Endothelial cell of umbilical vein (primary cell): ENCODE measurements around the gene SURF6.

Source experiments
- CTCF ChIP-seq, 2 donors: IDR thresholded peaks; 1 replicate in 1 of 2; 2 replicates in 1 of 2; pipeline ENCODE4 v1.5.1; 2011; ENCODE audit warnings: low read length in 2 of 2, mild to moderate bottlenecking in 2 of 2, moderate library complexity in 2 of 2, control low read depth in 1 of 2, inconsistent platforms in 1 of 2, low read depth in 1 of 2; ENCODE audit not compliant: insufficient read depth in 1 of 2; ENCODE audit errors: extremely low read depth in 1 of 2
- EZH2 ChIP-seq: IDR thresholded peaks from 2 replicates; pipeline ENCODE4 v1.6.1; 2012; ENCODE audit warnings: borderline replicate concordance, low read depth, mild to moderate bottlenecking, moderate library complexity, low read length, inconsistent platforms; ENCODE audit not compliant: severe bottlenecking
- POLR2A ChIP-seq: IDR thresholded peaks from 2 replicates; pipeline ENCODE4 v1.6.1; 2012; ENCODE audit warnings: low read depth, mild to moderate bottlenecking, control low read depth, low read length

- TF ChIP-seq CTCF (IDR thresholded peaks at IDR 0.05; ENCODE audit: extremely low read depth in 1 of 2, insufficient read depth in 1 of 2, low read depth in 1 of 2, low read length in 2 of 2) (no peak), POLR2A (no peak), EZH2 (no peak)
These were observed 18.8 kb upstream of the SURF6 start for GRCh38 chr9:133354766-133355165.
